Sigmoid colon (tissue), 7 donors: ENCODE measurements around the gene GTF3C1. TPM values are rescaled to one million over a fixed set of nuclear protein-coding genes. Genes with fewer than 3 reads are reported as not detected.

ENCODE experiments used
- DNase-seq: peaks from one replicate; pipeline ENCODE4 v3.0.0-alpha.2; 2019
- H3K27ac ChIP-seq, 4 donors: fragments of 200-600 bp; sonication (generic); one replicate each; pipeline ENCODE4 v1.5.1; 2016 to 2019; ENCODE audit warnings: mild to moderate bottlenecking in 1 of 4
- H3K27me3 ChIP-seq, 3 donors: fragments of 200-600 bp; sonication (generic); one replicate each; pipeline ENCODE4 v1.5.1; 2019; ENCODE audit warnings: mild to moderate bottlenecking in 1 of 3
- H3K36me3 ChIP-seq, 4 donors: fragments of 200-600 bp; sonication (generic); one replicate each; pipeline ENCODE4 v1.5.1; 2016 to 2019
- H3K4me1 ChIP-seq, 4 donors: fragments of 200-600 bp; sonication (generic); one replicate each; pipeline ENCODE4 v1.5.1; 2017 to 2019
- H3K4me3 ChIP-seq, 4 donors: fragments of 200-600 bp; sonication (generic); one replicate each; pipeline ENCODE4 v1.5.1; 2017 to 2019; ENCODE audit warnings: mild to moderate bottlenecking in 2 of 4, moderate library complexity in 1 of 4
- H3K9me3 ChIP-seq, 4 donors: fragments of 200-600 bp in 3 of 4; sonication (generic) in 3 of 4; one replicate each; pipeline versions ENCODE4 v1.5.1 to v1.6.1; 2013 to 2019
- EP300 ChIP-seq, 4 donors: sonication (generic); formaldehyde crosslinking; IDR thresholded peaks; one replicate each; pipeline ENCODE4 v1.6.1; 2017; ENCODE audit warnings: antibody characterized with exemption in 4 of 4
- POLR2A ChIP-seq, 2 donors: fragments of 450-650 bp; IDR thresholded peaks; one replicate each; pipeline ENCODE4 v1.6.1; 2016; ENCODE audit warnings: antibody characterized with exemption in 2 of 2, mild to moderate bottlenecking in 2 of 2, moderate library complexity in 2 of 2
- POLR2AphosphoS5 ChIP-seq, 4 donors: sonication (generic); formaldehyde crosslinking; IDR thresholded peaks; one replicate each; pipeline ENCODE4 v1.6.1; 2017; ENCODE audit warnings: antibody characterized with exemption in 4 of 4
- WGBS, 2 donors: extraction: QIAGEN DNeasy Blood & Tissue Kit; methylation state at CpG; one replicate each; pipeline ENCODE4 v1.1.7; 2013; 5-methylcytosine and 5-hydroxymethylcytosine counted together
- intact Hi-C: fragments of 100-400 bp; cut with DNase I; formaldehyde crosslinking; loops from one replicate; pipeline ENCODE4 v1.15.1; 2023
- polyA plus RNA-seq, 3 donors: library from polyadenylated mRNA; stranded (reverse); fragments of 200-250 nt; gene quantifications; one replicate each; pipeline ENCODE4 v1.2.3, GENCODE V29; 2013
- total RNA-seq, 4 donors: library from RNA; depleted of rRNA; stranded (reverse); fragments of >200 nt; gene quantifications; one replicate each; pipeline ENCODE4 v1.1.0, GENCODE V29; 2016
- TF ChIP-seq, protein P1 (sequence below), 4 experiments: fragments of 450-650 bp in 3 of 4; fragments of 200-600 bp in 1 of 4; IDR thresholded peaks; one replicate each; pipeline ENCODE4 v1.5.1; 2016 to 2019; ENCODE audit warnings: antibody characterized with exemption in 4 of 4, mild to moderate bottlenecking in 3 of 4, moderate library complexity in 2 of 4
- donor health status: healthy with polysubstance abuse.
- donor health status: Bipolar disorder and iron deficiency.
- donor health status: healthy.

GTF3C1 gene
- total and polyA plus RNA-seq, 7 donors, result 9.0 to 74.2 (median 37.5) TPM

DNA sequence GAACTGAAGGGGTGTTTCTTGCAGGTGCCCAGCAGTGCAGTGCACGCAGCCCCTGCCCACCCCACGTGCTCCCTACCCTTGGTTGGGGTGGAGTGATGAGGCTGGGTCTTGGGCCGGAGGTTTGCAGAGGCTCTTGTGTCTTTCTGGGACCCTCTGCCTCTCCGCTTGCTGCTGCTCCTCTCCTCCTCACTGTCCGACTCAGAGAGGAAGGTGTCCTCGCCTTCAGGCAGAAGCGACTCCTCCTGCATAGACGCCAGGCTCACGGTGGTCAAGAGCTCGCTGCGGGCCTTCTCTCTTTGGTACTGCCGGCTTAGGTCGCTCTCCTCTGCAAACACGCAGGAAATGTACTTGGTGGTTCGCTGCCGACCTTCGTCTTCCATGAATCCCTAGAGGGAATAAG, 42.9 kb downstream of the GTF3C1 start:
- Histone ChIP-seq H3K4me3 (no peak overlapping the region), H3K4me1 (no peaks in the 10 kb centered on the region), H3K9me3 (no peaks in the 10 kb centered on the region), H3K36me3 (peaks cover 33 to 98% (median 77%) of the 10 kb centered on the region in 4 donors), H3K27ac (no peak overlapping the region), H3K27me3 (no peaks in the 10 kb centered on the region)
- TF ChIP-seq EP300 (IDR thresholded peaks at IDR 0.05) (no peak), POLR2A (IDR thresholded peaks at IDR 0.05) (no peak), POLR2AphosphoS5 (IDR thresholded peaks at IDR 0.05) (no peak)
- TF ChIP-seq, protein P1, sequence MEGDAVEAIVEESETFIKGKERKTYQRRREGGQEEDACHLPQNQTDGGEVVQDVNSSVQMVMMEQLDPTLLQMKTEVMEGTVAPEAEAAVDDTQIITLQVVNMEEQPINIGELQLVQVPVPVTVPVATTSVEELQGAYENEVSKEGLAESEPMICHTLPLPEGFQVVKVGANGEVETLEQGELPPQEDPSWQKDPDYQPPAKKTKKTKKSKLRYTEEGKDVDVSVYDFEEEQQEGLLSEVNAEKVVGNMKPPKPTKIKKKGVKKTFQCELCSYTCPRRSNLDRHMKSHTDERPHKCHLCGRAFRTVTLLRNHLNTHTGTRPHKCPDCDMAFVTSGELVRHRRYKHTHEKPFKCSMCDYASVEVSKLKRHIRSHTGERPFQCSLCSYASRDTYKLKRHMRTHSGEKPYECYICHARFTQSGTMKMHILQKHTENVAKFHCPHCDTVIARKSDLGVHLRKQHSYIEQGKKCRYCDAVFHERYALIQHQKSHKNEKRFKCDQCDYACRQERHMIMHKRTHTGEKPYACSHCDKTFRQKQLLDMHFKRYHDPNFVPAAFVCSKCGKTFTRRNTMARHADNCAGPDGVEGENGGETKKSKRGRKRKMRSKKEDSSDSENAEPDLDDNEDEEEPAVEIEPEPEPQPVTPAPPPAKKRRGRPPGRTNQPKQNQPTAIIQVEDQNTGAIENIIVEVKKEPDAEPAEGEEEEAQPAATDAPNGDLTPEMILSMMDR (IDR thresholded peaks at IDR 0.05), result no peak
- WGBS, 2 donors, result 96% methylated on average over 17 of the region's 17 CpGs
- no peak for DNase-seq
- intact Hi-C loops, result no loop called here

DNA sequence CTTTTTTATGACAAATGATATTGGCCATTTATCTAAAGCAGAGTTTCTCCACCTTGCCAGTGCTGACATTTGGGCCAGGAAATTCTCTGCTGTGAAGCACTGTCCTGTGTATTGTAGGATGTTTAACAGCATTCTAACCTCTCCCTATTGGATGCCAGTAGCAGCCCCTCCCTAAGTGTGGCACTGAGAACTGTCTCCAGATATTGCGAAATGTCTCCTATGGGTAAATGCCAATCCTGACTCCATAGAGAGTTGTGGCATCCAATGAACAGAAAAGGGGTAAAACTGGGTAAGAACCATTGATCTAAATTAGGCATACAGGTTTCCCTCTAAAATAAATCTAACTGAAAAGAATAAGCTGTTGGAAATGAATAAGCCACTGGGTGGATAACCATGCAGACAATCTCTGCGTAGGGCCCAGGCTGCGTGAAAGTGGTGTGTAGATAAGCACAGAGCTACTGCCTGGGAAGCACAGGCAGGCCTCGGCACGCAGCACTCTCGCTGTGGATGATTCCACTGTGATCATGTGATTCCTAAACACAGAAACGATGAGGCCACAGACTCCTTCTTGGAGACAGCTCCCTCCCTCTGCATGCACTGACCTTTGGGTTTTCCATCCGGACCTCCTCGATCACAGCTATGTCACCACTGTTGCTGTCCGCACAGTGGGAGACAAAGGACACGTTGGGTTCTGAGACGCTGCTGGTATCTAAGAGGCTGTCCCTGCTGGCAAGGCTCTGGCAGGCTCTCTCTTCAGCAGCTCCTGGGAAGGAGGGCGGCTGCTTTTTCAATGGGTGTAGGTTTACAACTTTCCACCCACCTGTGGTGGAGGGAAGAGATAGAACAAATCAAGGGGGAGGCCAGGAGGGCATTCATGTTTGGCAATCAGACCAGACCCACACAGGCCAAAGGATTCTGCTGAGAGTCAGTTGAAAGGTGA, 44.1 kb downstream of the GTF3C1 start:
- intact Hi-C loops, result no loop called here
- peaks cover 30 to 98% (median 83%) of the 10 kb centered on the region in 4 donors for H3K36me3 ChIP-seq
- WGBS, 2 donors, result 95 to 96% methylated on average over 13 of the region's 13 CpGs
- no peak overlapping the region for H3K27ac ChIP-seq
- no peaks in the 10 kb centered on the region for H3K4me1 ChIP-seq
- TF ChIP-seq EP300 (IDR thresholded peaks at IDR 0.05), result no peak
- no peak for TF ChIP-seq POLR2A (IDR thresholded peaks at IDR 0.05)
- TF ChIP-seq, protein P1 (IDR thresholded peaks at IDR 0.05), result no peak
- TF ChIP-seq POLR2AphosphoS5 (IDR thresholded peaks at IDR 0.05), result no peak
- H3K27me3 ChIP-seq, result no peaks in the 10 kb centered on the region
- no peaks in the 10 kb centered on the region for H3K9me3 ChIP-seq
- DNase-seq, result no peak
- H3K4me3 ChIP-seq, result no peak overlapping the region

DNA sequence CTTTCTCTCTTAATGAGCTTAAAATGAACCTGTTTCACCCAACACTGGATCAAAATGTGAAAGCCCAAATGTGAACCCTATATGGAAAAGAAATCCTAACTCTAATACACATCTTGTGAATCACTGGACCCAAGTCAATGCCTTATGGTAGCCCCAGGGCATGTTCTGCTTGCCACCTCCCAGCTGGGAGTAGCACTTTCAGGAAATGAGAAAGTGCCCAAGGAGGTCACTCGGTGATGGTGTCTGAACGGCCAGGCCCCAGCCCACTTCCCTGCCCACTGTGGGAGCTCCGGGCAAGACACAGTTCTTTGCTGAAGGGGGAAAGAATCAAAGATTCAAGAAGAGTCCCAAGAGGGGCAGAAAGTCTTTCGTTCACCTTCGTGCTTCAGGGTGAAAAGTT, 46.1 kb downstream of the GTF3C1 start:
- 86 to 91% methylated on average over 5 of the region's 5 CpGs for WGBS, 2 donors
- no peaks in the 10 kb centered on the region for H3K27me3 ChIP-seq
- no peaks in the 10 kb centered on the region for H3K9me3 ChIP-seq
- peaks cover 35 to 100% (median 90%) of the 10 kb centered on the region in 4 donors for H3K36me3 ChIP-seq
- DNase-seq, result no peak
- no peak overlapping the region for H3K27ac ChIP-seq
- intact Hi-C loops, result no loop called here
- no peaks in the 10 kb centered on the region for H3K4me1 ChIP-seq
- H3K4me3 ChIP-seq, result no peak overlapping the region
- TF ChIP-seq, protein P1 (IDR thresholded peaks at IDR 0.05), result no peak
- TF ChIP-seq POLR2A (IDR thresholded peaks at IDR 0.05) (no peak), POLR2AphosphoS5 (IDR thresholded peaks at IDR 0.05) (no peak), EP300 (IDR thresholded peaks at IDR 0.05) (no peak)

DNA sequence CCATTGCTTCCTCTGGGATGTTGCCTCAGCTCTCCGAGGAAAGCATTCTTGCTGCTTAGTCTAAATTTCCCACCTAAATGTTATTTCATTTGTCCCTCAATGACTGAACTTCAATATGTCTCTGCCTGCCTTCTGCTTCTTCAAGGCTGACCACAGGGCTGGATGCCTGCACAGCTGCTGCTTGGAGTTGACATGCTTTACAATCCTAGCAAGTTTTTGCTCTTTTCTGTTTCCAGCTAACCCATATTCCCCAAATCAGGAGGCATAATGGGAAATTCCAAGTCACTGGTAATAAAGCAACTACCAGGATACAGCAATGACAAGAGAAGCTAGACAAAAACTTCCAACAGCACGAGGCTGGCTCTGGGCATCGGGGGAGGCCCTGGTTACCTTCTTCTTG, 48.9 kb downstream of the GTF3C1 start:
- Histone ChIP-seq H3K9me3 (no peaks in the 10 kb centered on the region), H3K4me1 (no peaks in the 10 kb centered on the region), H3K27me3 (no peaks in the 10 kb centered on the region), H3K4me3 (no peak overlapping the region), H3K27ac (no peak overlapping the region), H3K36me3 (peaks cover 25 to 100% (median 87%) of the 10 kb centered on the region in 4 donors)
- TF ChIP-seq POLR2AphosphoS5 (IDR thresholded peaks at IDR 0.05), result no peak
- no peak for TF ChIP-seq EP300 (IDR thresholded peaks at IDR 0.05)
- TF ChIP-seq, protein P1 (IDR thresholded peaks at IDR 0.05), result no peak
- no peak for TF ChIP-seq POLR2A (IDR thresholded peaks at IDR 0.05)
- no peak for DNase-seq
- 95 to 96% methylated on average over 3 of the region's 3 CpGs for WGBS, 2 donors
- intact Hi-C loops, result no loop called here
